GM15510 (cell line): ENCODE measurements around the gene CD52.

Experiments
- POLR2A ChIP-seq: IDR thresholded peaks from 3 replicates; pipeline ENCODE4 v1.6.1; 2011; ENCODE audit warnings: borderline replicate concordance; ENCODE audit not compliant: insufficient read length; ENCODE audit errors: extremely low read depth

Gene CD52

DNA sequence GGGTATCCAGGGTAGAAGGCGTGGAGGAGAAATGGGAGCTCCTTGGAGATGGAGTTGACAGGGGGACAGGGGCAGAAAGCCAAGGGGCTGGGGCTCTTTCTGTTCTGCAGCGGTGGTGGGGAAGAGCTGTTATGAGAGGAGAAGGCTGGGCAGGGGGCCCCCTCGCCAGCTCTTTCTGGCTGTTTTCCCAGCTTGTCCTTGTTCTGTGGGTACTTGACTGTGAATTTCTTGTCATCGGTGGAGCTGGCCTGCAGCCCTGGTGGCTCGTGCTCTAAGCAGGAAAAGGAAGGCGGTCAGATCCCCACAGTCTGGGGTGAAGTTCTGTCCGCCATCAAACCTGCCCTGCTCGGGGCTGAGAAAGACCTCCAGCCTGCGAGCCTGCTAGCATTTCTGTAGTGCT, 47.2 kb downstream of the CD52 start:
- no peak for TF ChIP-seq POLR2A

DNA sequence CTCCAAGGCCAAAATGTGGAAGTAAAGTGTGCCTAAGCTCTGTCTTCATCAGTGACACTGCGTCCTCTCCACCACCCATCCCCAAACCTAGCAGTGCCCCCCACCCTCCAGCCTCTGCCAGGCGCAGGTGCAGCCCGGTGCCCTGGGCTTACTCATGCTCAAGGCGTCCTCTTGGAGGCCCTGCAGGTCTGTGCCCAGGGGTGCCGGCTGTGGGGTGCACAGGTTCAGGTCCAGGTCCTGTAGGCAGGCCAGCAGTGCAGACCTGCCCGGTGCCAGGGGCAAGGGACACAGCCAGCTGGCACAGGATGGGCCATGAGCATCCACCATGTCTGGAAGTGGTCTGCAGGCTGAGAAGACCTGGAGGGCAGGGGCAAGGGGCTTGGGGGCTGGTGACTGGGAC, 49.7 kb downstream of the CD52 start:
- no peak for TF ChIP-seq POLR2A

DNA sequence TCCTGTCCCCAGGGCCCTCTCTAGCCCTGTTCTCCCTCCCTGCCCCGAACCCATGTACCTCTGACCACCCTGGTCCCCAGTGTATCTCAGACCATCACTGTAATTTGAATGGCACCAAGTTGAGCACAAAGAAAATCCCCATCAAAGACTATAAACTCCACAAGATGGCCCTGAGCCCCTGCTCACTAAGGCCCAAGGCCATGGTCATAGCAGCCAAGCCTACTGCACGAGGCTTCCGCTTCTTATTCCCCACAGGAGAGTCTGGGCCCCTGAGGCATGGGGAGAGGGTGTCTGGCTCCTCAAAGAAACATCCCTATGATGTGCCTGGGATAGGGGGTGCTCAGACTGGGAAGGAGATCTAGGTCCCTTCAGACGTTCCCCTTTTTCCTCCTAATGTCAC, 50.2 kb downstream of the CD52 start:
- no peak for TF ChIP-seq POLR2A

DNA sequence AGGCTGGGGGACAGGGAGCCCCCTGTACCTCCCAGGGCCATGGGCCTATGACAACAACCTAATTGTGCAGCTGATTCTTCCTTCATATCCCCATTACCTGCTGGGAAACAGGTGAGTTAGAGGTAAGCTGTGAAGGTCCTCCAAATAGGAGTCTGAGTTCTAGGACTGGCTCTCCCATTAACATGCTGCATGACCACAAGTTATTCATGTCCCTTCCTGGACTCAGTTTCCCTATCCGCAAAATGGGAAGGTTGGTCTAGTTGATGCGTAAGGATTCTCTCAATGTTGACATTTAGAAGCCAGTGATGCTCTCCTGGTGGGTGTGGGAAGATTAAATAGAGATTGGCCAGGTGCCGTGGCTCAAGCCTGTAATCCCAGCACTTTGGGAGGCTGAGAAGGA, 50.7 kb downstream of the CD52 start:
- TF ChIP-seq POLR2A: no peak
